ENCODE measurements around the gene TXNDC11. TPM values are rescaled to one million over a fixed set of nuclear protein-coding genes. Genes with fewer than 3 reads are reported as not detected.

Gene TXNDC11
- total and polyA plus RNA-seq, 2 donors (not counting 3 experiments of a cell fraction or from before 2014, with no cell fraction given): 42.5 to 66.0 TPM

DNA sequence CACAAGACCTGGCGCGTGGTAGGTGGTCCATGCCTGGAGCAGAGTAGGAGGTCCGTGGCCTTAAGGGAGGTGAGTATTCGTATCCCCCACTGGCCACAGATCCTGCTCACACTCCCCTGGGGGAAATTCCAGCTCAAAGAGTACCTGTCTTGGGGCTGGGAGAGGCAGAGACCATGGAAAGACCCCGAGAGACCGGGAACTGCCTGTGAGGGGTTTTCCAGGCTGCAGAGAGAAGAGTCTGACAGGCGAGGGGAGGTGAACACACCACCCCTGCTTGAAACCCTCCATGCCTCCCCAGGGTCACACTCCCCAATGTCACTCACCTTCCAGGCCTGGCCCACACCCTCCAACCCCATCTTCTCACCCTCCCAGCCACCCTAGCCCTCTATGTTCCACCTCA lies 87.0 kb downstream of the TXNDC11 start:
- Histone ChIP-seq H3K9ac (replicated peaks; ENCODE audit: extremely low read depth, insufficient read depth, low read length) (no peak overlapping the region), H3K9me1 (replicated peaks; ENCODE audit: control insufficient read depth, extremely low read depth, insufficient read depth, low read length) (no peaks in the 10 kb centered on the region), H3K79me2 (ENCODE audit: control insufficient read depth, insufficient read depth, low read length) (no peaks in the 10 kb centered on the region), H3K4me2 (ENCODE audit: insufficient read depth, low read length) (no peak overlapping the region), H3K4me3 (replicated peaks in 1 of 3; ENCODE audit: insufficient read depth in 1 of 3, low read depth in 1 of 3, low read length in 3 of 3) (no peak overlapping the region), H3K27me3 (ENCODE audit: control insufficient read depth in 2 of 2, insufficient read depth in 2 of 2, low read length in 2 of 2) (no peaks in the 10 kb centered on the region), H3K9me3 (replicated peaks; ENCODE audit: control insufficient read depth, insufficient read depth, low read length) (no peaks in the 10 kb centered on the region), H3K27ac (ENCODE audit: insufficient read depth, low read depth, low read length) (no peak overlapping the region), H2AFZ (ENCODE audit: low read depth, low read length) (no peak overlapping the region), H4K20me1 (replicated peaks; ENCODE audit: control insufficient read depth, extremely low read depth, insufficient read depth, low read length) (no peaks in the 10 kb centered on the region), H3K36me3 (ENCODE audit: control insufficient read depth in 2 of 2, extremely low read depth in 1 of 2, insufficient read depth in 2 of 2, low read length in 2 of 2) (no peaks in the 10 kb centered on the region), H3K4me1 (ENCODE audit: control insufficient read depth, extremely low read depth, insufficient read depth, low read length) (no peaks in the 10 kb centered on the region)
- FAIRE-seq (no peak), DNase-seq (ENCODE audit: low read depth, low spot score) (no peak)
- ChIA-PET POLR2A (no interaction called here), CTCF (no interaction called here)
- intact Hi-C loops (cut with micrococcal nuclease): no loop called here
- no TSS peak for BruUV-seq (replicated peaks)
- dilution Hi-C loops (cut with MboI; ENCODE audit: extremely low pct_ligation_motif_present, low sequenced_read_pairs): no loop called here
- TF ChIP-seq EZH2 (IDR thresholded peaks at IDR 0.05; ENCODE audit: borderline replicate concordance, low read depth, low read length, severe bottlenecking) (no peak), MYC (IDR thresholded peaks at IDR 0.05; ENCODE audit: low read depth, low read length) (no peak), GATA2 (IDR thresholded peaks at IDR 0.05; ENCODE audit: insufficient read depth, insufficient read length, low read depth, low read length) (no peak), FOS (IDR thresholded peaks at IDR 0.05; ENCODE audit: borderline replicate concordance, insufficient read depth, low read length) (no peak), POLR2A (IDR thresholded peaks at IDR 0.05; ENCODE audit: low read depth, low read length) (no peak), POLR2AphosphoS5 (IDR thresholded peaks at IDR 0.05; ENCODE audit: insufficient read depth, low read depth, low read length) (no peak)
- TF ChIP-seq, protein P1, sequence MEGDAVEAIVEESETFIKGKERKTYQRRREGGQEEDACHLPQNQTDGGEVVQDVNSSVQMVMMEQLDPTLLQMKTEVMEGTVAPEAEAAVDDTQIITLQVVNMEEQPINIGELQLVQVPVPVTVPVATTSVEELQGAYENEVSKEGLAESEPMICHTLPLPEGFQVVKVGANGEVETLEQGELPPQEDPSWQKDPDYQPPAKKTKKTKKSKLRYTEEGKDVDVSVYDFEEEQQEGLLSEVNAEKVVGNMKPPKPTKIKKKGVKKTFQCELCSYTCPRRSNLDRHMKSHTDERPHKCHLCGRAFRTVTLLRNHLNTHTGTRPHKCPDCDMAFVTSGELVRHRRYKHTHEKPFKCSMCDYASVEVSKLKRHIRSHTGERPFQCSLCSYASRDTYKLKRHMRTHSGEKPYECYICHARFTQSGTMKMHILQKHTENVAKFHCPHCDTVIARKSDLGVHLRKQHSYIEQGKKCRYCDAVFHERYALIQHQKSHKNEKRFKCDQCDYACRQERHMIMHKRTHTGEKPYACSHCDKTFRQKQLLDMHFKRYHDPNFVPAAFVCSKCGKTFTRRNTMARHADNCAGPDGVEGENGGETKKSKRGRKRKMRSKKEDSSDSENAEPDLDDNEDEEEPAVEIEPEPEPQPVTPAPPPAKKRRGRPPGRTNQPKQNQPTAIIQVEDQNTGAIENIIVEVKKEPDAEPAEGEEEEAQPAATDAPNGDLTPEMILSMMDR (IDR thresholded peaks at IDR 0.05; ENCODE audit: extremely low read depth in 1 of 2, insufficient read depth in 1 of 2, low read depth in 1 of 2, low read length in 2 of 2): no peak
- TF ChIP-seq, protein P2, sequence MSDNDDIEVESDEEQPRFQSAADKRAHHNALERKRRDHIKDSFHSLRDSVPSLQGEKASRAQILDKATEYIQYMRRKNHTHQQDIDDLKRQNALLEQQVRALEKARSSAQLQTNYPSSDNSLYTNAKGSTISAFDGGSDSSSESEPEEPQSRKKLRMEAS (IDR thresholded peaks at IDR 0.05; ENCODE audit: insufficient read depth, insufficient read length): no peak

All from endothelial cell of umbilical vein (primary cell).